BJ (cell line): ENCODE results near the gene GTPBP6. TPM values are rescaled to one million over a fixed set of nuclear protein-coding genes. Genes with fewer than 3 reads are reported as not detected.
"Not testable (repeated sequence)": the region's sequence is repeated elsewhere in the genome, so short reads cannot be mapped to it uniquely, and the experiment has no call there.

Source experiments
- CTCF ChIA-PET: fragments of 350-600 bp; formaldehyde crosslinking; extraction: SDS; loops from one replicate; lab custom pipeline; 2021; ENCODE audit warnings: antibody characterized with exemption, inconsistent platforms; lab: Yijun Ruan, JAX
- POLR2A ChIA-PET: fragments of 300-600 bp; sonication (Branson Sonifier 250); formaldehyde crosslinking; extraction: SDS; loops from one replicate; lab custom pipeline; 2021; ENCODE audit warnings: antibody characterized with exemption; lab: Charles Lee
- DNase-seq: peaks from one replicate; pipeline ENCODE4 v3.0.0-alpha.2; 2011; ENCODE audit warnings: low read depth
- H3K27me3 ChIP-seq: 2 replicates; pipeline ENCODE4 v1.6.0; 2011; ENCODE audit warnings: low read length; ENCODE audit not compliant: control insufficient read depth, insufficient read depth
- H3K36me3 ChIP-seq: 2 replicates; pipeline ENCODE4 v1.5.1; 2011; ENCODE audit warnings: low read length; ENCODE audit not compliant: control insufficient read depth, insufficient read depth
- H3K4me3 ChIP-seq: 2 replicates; pipeline ENCODE4 v1.5.1; 2011; ENCODE audit warnings: low read depth, mild to moderate bottlenecking, control low read depth, low read length
- polyA plus RNA-seq: library from polyadenylated mRNA; depleted of rRNA; stranded (reverse); fragments of >200 nt; gene quantifications from 2 replicates; pipeline ENCODE4 v1.2.3, GENCODE V29; 2011
- TF ChIP-seq, protein P1 (sequence below): IDR thresholded peaks from 2 replicates; pipeline ENCODE4 v1.5.1; 2011; ENCODE audit warnings: low read depth, mild to moderate bottlenecking, control low read depth, inconsistent platforms, low read length, moderate library complexity; ENCODE audit not compliant: insufficient read depth

Gene GTPBP6
- polyA plus RNA-seq, 1 experiment = 29.2 TPM

DNA sequence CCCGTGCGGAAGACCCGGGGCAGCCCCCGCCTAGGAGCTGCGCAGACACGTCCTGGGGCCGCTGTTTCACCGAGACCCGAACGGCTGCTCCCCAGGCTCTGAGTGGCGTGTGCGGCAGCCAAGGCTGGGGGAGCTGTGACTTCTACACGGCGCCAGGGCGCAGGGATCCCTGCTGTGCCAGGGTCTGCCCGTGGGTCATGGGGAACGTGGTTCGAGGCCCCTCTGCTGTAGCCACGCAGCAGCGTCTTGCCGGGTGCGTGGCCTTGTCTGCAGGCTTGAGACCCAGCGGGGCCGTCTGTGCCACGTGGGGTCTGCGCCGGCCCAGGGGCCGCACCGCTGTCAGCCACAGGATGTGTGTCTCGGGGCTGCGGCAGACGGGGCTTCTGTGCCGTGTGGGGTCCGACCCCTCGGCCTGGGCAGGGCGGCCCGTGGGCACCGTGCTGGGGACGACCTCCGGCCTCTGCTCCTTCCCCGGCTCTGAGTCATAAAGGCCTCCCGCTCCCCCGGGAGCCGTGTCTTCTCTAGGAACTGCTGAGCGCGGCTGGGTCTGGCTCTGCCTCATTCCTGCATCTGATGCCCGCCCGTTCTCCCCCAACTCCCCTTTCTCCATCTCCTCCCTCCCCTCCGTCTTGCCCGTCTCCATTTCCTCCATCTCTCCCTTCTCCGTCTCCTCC lies 12.7 kb upstream of the GTPBP6 start:
- peaks cover 3% of the 10 kb centered on the region; the same call in 1 of the 2 replicates for H3K36me3 ChIP-seq
- ChIA-PET CTCF (no interaction called here), POLR2A (no interaction called here)
- H3K27me3 ChIP-seq = no peaks in the 10 kb centered on the region
- TF ChIP-seq, protein P1, sequence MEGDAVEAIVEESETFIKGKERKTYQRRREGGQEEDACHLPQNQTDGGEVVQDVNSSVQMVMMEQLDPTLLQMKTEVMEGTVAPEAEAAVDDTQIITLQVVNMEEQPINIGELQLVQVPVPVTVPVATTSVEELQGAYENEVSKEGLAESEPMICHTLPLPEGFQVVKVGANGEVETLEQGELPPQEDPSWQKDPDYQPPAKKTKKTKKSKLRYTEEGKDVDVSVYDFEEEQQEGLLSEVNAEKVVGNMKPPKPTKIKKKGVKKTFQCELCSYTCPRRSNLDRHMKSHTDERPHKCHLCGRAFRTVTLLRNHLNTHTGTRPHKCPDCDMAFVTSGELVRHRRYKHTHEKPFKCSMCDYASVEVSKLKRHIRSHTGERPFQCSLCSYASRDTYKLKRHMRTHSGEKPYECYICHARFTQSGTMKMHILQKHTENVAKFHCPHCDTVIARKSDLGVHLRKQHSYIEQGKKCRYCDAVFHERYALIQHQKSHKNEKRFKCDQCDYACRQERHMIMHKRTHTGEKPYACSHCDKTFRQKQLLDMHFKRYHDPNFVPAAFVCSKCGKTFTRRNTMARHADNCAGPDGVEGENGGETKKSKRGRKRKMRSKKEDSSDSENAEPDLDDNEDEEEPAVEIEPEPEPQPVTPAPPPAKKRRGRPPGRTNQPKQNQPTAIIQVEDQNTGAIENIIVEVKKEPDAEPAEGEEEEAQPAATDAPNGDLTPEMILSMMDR = no peak
- DNase-seq = no peak
- H3K4me3 ChIP-seq = 0 out of 2 replicates have a peak overlapping the region, but pooled peaks have one; percentile 9

DNA sequence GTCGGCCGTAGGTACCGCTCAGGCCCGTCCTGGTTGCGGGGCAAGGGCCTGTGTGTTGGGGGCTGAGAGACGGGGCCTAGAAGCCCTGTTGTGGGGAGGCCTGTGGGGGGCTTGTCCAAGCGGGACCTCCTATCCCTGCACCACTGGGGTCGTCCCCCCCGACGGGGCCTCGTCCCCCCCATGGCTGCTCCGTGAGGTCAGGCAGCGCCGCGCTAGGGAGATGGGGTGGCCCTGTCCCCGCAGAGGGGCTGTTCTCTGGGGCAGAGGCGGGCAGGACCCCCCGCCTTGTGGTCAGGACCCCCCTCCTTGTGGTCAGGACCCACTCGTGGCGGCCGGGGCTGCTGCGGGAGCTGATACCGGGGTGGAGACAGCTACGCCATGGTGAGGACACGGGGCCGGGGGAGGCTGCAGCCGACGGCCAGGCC lies 12.1 kb upstream of the GTPBP6 start:
- no peak overlapping the region for H3K4me3 ChIP-seq
- no peak for DNase-seq
- TF ChIP-seq, protein P1 = no peak
- H3K36me3 ChIP-seq = peaks cover 3% of the 10 kb centered on the region; the same call in 1 of the 2 replicates
- ChIA-PET CTCF (no interaction called here), POLR2A (no interaction called here)
- no peaks in the 10 kb centered on the region for H3K27me3 ChIP-seq

DNA sequence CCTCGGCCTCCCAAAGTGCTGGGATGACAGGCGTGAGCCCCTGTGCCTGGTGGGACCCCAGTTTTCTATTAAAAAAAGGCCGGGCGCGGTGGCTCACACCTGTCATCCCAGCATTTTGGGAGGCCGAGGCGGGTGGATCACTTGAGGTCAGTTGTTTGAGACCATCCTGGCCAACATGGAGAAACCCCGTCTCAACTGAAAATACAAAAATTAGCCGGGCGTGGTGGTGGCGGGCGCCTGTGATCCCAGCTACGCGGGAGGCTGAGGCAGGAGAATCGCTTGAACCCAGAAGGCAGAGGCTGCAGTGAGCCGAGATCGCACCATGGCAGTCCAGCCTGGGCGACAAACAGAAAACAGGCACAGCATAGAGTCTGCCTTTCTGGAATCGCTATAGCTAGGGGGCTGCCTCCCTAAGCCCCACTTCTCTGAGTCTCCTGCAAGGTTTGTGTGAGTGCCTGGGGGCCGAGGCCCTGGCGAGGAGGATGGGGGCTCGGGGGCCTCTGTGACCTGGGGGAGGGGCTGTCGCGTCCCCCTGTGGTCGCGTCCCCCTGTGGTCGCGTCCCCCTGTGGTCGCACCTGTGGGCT lies 11.6 kb upstream of the GTPBP6 start:
- H3K27me3 ChIP-seq, H3K36me3 ChIP-seq, DNase-seq, CTCF ChIA-PET, POLR2A ChIA-PET, H3K4me3 ChIP-seq: not testable (repeated sequence)

DNA sequence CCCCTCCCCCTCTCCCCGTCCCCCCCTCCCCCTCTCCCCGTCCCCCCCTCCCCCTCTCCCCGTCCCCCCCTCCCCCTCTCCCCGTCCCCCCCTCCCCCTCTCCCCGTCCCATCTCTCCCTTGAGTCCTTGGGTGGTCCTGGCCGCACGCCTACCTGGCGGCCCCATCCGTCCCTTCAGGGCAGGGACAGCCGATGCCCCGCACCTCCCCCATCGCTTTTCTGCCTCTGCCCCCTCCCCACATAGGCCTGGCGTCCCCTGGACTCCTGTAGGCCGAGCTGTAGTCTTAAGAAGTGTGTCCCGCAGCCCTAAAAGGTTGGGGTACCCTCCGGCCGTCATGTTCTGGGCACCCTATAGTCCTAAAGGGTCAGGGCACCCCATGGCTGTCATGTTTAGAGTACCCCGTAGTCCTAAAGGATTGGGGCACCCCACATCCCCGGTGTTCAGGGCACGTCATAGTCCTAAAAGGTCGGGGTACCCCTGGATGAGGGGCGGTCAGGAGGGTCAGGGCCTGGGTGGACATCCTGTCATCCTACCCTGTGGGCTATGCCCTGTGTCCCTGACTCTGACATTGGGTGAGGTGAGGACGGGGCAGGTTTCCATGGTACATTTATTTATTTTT lies 10.8 kb upstream of the GTPBP6 start:
- POLR2A ChIA-PET = no interaction called here
- H3K4me3 ChIP-seq = no peak overlapping the region
- H3K27me3 ChIP-seq = no peaks in the 10 kb centered on the region
- CTCF ChIA-PET = no interaction called here
- TF ChIP-seq, protein P1 = no peak
- peaks cover 3% of the 10 kb centered on the region; the same call in 1 of the 2 replicates for H3K36me3 ChIP-seq
- DNase-seq = no peak

DNA sequence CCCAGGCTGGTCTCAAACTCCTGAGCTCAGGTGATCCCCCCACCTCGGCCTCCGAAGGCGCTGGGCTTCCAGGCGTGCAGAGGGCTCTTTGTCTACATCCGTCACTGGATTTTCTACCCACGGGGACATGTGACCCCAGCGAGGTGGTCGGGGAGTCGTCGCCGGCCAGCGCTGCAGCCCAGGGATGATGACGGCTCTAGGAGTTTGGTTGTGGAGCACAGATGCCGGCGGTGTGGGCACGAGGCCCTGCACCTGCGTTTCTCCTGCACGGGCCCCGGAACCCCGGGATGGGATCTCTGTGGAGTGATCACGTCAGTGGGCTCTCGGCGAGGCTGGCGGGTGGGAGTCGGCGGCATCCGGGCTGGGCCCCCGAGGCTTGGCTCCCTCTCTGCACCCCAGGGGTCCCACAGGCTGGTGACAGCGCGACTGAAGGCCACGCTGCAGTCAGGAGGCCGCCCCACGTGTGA lies 9.1 kb upstream of the GTPBP6 start:
- CTCF ChIA-PET = no interaction called here

More for the DNA sequence above, 9.1 kb upstream of the GTPBP6 start:
- H3K27me3 ChIP-seq = no peaks in the 10 kb centered on the region
- no peak for DNase-seq
- no peak overlapping the region for H3K4me3 ChIP-seq
- POLR2A ChIA-PET = no interaction called here
- H3K36me3 ChIP-seq = no peaks in the 10 kb centered on the region; the same call in 1 of the 2 replicates
- TF ChIP-seq, protein P1 = no peak
